NCI-H2029 (cell line): ENCODE measurements around the gene PTPRC.

Experiments used
- DNase-seq: peaks from one replicate; lab custom pipeline; 2025; lab: John Stamatoyannopoulos, UW

The PTPRC gene

DNA sequence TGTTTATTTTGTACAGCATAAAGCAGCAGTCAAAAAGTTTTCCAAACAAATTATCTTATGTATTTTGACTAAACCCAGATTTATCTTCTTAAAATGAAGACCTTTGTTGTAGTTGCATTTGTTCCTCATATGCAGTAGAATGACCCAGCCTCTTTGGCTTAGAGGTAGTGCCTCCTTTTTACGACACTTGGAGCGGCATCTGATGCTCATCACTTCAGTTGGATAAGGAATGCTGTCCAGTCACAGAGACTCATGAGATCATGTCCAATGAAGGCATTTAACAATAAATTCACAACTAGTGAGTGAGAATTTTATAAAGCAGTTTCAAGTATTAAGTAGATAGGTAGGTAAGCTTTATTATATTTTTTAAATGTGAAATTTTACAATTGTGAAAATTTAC lies 35.2 kb downstream of the PTPRC start:
- DNase-seq = no peak

DNA sequence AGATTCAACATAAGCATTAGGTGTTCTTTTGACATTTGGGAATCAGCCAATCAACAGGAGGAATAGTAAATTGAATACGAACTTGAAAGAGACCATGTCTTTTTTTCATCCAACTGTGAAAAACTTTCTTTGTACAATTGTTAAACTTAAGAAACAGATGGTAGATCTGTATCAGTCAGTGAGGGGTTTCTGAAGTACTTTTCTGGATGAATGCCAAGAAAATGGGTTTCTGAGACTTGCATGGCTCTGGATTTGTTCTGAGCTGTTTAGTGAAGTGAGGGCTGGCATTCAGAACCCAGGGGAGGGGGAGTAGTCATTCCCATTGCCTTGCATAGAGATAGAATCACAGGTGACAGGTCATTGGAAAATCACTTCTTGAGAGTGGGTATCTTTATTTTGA lies 37.4 kb downstream of the PTPRC start:
- DNase-seq = no peak

DNA sequence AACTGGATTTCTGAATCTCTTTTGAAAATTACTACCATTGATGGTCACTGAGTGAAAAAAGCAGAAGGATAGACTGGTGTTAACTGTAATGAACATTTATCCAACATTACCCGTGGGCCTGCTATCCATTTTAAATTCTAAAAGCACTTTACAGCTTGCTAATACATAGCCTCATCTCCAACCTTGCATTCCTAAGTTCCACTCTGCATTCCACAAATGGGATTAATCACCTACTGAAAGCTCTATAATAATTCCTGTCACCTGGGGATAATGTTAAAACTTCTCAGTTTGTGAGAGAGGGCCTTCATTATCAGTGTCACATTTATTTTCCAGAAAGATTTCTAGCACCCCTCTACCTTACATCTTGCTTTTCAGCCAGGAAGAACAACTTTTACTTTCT lies 38.2 kb downstream of the PTPRC start:
- DNase-seq = no peak

DNA sequence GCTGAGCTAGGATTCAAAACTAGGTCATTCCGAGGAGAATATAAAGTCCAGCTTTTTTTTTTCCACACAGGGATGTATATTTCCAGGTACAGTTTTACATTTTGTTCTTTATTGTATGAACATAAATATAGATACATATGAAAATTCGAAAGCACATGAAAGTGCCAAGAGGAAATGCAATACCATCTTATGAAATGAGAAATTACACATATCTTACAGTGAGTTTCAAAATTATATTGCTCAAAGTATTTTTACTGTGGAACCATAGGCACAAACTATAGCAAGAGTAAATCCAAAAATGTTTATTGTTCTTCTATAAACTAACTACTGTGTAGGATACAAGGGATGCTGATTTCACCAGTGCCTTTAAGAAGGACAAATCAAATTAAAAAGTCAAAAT lies 39.0 kb downstream of the PTPRC start:
- DNase-seq = no peak

DNA sequence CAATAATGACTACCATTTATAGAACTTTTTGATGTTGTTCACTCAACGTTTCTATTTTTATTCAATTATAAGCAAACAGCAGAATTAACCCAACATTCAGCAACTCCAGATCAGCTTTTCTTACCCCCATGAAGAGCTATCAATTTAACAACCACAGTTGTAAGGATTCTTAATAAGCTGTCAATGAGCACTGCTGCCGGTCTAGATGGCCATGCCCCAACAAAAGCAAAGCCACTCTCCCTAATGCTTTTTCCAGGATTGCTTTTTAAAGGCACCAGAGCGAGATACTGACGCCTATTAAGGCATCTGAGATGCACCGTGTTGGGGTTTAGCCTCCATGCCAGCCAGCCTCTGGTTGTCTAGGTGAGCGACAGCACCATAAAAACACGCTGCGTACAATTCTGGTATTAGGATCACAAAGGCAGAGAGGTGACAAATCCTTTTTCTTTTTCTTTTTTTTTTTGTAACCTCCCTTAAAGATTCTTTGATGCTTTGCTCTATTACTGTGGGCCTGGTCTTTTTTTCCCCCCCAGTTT lies 39.5 kb downstream of the PTPRC start:
- DNase-seq = no peak

DNA sequence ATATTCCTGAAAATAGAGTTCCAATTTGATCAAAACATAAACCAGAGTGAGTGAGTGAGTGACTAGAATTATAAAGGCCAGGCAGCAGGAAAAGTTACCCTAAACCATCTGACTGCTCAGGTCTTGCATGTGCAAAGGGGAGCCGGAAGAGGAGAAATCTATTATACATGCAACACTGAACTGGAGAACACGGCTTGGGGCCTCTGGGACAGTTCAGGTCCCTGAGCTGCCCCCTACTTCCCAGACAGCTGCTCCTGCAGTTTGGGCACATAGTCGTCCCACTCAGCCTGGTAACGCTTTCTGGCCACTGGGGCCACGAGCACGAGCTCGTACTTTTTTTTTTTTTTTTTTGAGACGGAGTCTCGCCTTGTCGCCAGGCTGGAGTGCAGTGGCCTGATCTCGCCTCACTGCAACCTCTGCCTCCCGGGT lies 40.1 kb downstream of the PTPRC start:
- no peak for DNase-seq

DNA sequence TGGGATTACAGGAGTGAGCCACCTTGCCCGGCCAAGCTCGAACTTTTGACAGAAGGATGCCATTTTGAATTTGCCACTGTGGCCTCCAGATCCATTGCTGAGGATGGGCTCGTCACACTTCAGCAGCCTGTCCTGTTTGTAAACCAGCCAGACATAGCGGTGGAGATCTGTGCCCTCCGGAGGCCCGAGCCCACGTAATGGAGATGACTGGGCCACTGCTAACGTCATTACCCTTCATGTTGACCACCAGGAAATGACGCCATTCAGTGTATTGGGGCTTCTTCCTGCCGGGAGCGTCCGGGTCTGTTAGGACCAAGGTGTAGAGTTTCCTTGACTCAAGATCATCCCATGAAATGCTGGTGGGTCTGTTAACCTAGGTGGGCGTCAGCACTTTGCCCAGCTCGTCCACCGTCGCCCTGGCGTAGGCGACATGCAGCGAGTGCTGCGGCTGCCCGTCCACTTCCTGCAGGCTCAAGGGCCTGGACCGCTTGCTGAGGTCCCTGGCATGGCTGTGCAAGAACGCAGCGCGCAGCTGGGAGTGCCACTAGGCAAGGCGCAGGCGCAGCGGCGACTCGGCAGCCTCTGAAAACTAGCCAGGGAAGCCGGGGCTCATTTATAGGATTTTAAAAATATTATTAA lies 40.8 kb downstream of the PTPRC start:
- peak; percentile 21 for DNase-seq

DNA sequence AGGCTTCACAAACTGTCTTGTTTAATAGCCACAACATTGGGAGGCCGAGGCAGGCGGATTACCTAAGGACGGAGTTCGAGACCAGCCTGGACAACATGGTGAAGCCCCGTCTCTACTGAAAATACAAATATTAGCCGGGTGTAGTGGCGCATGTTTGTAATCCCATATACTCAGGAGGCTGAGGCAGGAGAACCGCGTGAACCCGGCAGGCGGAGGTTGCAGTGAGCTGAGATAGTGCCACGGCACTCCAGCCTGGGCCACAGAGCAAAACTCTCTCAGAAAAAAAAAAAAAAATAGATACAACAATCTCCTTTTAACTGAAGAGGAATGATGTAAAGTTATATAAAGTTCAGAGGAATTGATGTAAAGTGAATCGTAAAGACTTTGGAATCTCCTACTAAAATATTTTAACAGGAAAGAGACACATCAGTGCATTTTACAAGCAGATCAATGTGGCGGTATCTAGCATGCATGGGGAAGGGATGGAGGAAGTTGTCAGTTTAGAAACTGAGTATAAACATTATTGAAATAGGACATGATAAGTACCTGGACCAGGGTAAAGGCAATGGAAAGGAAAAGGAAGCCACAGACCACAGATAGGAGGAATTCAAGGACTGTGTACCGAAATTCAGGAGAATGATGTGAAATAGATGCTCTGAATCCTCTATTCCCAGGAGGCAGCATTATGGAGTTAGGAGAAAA lies 41.5 kb downstream of the PTPRC start:
- no peak for DNase-seq

DNA sequence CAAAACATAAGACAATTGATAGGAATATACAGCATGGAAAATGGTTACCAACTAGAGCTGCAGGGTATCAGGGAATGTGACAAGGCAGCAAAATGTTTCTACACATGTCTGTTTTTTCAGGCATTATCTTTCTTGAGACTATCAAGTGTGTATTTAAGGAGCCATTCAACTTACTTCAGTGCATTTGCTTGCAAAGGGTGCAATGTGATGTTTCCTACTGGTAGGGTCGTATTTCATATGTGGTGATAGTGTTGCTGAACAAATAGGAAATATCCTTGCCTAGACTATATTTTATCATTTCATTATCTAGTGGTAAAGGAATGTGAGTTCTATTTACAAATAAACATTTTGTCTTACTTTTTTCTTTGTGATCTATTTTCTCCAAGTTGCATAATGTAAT lies 42.4 kb downstream of the PTPRC start:
- DNase-seq = no peak

DNA sequence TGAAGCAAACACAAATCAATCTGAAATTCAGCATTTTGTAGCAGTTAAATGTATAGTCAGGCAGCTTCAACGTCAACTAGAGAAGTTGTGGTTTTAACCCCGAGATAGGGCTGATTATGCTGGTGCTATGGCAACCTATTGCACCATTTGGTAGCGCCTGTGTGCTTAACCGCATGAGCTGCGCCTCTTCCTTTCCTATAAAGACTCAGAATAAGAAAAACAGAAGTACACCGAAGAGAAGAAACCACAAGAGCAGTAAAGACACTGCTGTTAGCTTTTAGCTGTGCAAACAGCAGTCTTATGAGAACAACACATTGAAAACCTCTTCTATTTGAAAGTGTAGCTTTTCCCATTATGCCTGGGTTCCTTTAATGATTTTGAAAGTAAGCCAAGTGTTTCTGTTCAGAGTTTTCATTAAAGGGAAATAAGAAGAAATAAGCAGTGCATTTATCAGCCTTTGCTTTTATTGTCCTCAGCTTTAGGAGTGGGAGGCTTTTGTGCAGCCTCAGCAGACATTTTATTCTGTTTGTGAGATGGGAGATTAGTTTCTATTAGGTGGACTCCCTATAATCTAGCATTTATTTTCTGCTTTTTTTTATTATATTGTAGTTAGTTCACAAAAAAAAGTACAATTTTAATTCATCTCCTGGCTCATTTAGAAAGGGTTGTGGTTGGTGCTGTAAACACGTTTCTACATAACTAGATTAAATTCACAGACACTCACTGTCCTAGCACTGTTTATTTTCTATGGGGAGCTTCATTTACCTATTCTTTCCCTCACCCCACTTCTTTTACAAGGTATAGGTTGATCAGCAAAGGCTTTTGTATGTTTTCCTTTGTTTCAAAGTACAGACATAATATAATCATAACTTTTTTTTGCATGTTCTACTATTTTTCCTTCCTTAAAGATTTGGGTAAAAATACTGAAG lies 43.3 kb downstream of the PTPRC start:
- DNase-seq = no peak

DNA sequence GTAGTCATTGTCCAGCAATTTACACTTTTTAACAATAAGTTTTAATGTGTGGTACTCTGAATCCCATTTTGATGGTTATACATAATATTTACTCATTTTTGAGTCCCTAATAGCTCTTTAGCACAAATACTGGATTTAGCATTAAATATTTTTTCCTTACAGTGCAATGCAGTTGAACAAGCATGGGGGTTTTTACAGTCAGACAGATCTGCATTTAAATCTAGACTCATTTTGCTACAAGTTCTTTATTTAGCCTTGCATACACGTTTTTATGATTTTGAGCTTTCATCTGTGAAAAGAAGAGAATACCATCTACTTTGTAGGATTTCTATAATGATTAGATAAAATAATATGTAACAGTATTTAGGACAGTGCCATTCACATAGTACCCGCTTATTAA lies 44.0 kb downstream of the PTPRC start:
- DNase-seq = no peak

DNA sequence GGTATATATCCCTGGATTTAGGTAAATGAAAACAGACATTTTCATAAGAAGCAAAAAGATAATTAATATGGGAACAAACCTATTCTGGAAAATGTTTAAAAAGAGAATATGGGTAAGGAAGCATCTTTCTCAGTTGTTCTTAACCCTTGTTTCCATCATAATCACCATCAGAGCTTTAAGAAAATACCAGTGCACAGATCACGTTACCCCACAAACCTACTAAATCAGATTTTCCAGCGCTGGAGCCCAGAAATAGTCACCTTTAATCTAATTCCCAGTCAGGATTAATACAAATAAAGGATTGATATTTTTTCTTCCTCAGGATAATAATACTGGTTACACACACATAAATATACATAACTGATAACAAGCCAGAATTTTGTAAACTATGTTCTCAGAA lies 44.6 kb downstream of the PTPRC start:
- no peak for DNase-seq

DNA sequence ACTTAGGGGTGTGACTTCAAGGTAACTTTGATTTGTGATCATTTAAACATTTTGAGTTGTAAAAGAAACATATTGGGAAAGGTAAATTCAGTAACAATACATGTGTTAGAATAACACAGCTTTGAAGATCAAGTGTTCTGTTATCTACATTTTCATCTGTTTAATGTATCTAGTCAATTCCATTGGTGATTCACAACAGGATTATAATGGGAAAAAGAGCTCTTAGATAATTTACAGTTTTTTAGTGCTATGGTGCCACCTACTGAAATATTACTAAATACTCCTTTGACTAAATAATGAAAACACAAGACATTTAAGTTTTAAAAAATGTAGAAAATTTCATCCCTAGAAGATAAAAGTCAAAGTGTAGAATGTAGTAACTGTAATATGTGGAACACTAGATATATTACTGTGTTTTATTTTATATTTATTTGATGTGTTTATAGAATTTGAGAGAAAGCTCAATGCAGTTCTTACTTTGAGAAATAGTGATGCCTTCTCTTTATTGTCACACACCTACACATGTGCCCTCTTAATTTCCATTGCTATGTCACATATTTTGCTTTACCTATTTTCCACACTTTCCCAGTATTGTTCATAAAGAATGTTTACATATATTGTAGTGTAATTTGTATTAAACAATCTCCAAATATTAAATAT lies 47.4 kb downstream of the PTPRC start:
- DNase-seq = no peak

DNA sequence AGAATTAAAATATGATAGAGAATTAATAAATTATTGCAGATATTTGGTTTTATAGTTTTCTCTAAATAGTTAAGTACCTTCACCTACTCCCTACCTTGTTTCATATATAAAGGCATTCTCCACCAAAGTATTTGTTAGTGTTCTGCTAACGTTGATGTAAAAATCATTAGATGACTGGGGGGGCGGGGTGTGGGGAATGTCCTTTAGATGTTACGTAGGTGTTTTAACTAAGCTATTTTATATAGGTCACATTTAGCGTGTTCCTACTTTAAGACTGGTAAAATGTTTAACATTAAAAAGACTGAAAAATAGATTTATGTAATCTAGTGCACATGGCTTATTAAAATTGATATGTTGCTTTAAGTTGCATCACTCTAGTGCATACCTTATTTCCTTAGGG lies 48.6 kb downstream of the PTPRC start:
- DNase-seq = no peak

DNA sequence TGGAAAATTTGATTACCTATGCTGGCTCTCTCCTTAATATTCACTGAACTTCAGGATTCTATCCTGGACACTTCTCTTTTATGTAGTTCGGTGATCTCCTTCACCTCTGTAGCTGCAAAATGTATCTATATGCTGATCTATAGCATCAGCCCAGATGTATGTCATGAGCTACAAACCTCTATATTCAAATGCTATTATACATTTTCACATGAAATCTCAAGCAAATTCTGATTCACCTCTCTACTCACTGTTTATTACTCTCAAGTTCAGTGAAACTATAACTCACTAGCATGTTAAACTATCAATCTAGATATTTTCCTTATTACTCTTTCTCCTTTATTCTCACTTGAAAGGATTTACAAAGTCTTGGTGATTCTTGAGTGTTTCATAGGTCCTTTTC lies 52.2 kb downstream of the PTPRC start:
- DNase-seq = no peak

DNA sequence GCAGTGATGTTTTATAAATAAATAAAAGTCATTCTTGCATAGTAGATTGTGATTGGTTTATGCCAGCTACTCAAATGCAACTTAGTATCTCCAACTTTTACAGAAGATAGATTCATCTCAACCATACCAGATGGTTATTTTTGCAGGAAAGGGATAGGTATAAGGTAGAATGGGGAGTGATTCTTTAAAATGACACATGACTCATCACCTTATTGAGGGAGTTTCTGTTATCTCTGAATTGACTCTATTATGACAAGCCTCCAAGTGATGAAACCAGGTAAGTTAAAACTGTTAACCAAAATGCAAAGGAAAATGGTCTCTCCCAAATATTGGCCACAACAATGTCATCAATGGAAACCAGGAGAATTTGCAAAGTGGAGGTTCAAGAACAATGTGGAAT lies 54.5 kb downstream of the PTPRC start:
- DNase-seq = no peak

DNA sequence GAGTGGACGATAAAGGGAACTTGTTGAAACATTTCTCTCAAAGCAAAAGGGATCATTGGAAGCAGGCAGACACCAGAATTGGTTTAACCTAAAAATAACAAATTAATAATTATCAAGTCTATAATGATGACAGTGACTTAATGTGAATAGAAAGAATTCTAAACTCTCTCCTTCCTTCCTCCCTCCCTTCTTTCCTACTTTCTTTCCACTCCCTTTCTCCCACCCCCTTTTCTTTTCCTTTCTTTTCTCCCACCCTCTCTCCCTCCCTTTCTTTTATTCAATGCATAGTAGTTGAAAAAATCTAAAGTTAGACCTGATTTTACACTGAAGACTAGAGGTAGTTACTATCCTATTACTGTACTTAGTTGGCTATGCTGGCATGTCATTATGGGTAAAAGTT lies 55.7 kb downstream of the PTPRC start:
- no peak for DNase-seq

DNA sequence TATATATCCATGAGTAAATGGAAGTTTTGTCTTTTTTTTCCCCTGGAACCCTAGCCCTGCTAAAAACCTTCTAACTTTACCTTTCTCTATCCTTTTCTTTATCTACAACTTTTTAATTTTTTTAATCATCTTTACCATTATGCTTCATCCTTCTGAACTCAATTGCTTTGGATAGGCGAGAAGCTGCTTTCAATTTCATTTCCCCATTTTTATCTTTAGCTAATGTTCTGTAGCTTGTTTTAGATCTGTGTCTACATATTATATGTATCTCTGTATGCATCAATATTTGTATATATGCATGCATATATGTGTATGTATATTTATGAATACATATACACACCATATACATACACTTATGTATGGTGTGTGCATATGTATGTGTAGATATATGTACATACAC lies 57.4 kb downstream of the PTPRC start:
- no peak for DNase-seq

DNA sequence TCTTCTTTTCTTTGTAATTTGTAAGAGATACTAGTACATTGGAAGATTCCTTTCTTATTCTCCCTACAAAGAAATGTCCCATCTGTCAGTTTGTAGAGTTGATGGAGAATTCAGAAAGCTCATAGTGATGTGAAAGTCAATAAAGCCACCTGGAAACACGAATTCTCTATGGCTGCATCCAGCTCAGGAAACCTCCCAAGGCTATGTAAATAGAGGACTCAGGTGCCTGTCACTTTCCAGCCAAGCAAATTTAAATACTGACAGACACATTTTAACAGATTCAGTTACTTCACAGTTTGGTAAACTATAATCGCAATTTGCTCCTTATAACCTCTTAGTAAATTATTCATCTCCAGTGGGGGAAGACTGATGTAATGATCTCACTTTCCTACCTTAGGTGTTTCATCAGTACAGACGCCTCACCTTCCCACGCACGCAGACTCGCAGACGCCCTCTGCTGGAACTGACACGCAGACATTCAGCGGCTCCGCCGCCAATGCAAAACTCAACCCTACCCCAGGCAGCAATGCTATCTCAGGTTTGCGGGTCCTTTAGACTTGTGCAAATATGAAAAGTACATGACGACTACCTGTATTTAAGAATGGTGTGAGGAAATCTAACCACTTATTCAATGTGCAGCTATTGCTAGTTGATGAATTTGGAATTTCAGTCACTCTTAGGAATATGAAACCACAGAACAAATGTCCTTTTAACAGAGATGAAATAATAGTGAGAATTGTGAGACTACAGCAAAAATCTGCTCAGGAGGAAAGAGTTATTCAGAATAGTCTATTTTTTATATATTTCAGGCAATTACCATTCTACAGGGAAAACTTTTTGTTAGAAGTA lies 60.6 kb downstream of the PTPRC start:
- no peak for DNase-seq

DNA sequence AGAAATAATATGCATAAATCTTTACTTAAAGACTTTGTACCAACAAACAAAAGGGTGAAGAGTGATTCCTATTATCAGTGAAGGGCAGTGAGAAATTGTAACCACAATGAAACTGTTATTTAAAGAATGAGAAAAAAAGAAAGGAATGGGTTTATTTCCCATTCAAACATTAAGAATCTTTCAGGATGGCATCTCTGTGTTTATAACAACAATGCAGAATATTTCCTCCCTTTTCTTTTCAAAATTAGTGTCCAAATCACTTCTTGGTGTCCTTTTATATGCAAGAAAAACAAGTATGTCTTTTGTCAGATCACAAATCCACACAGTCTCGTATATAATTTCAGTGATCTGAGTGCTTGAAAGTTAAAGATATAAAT lies 61.2 kb downstream of the PTPRC start:
- DNase-seq = no peak

DNA sequence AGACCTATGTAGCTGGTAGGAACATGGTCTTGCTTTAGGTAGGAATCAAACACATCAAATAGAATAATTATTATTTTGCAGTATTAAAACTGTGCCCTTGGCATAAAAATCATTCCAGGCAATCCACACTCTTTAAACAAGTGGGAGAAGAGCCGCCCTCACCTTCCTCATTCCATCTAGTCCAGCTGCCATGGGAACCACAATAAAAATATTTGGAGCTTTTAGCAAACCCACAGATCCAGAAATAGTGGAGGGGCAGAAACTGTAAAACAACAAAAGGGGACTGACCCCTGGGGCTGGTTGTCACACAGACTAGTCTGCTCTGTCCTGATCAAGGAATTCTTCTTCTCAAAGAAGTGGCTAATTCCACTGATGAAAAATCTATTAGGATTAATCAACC lies 61.6 kb downstream of the PTPRC start:
- no peak for DNase-seq
